Aorta (tissue), 5 donors: ENCODE measurements around the gene COMMD1. TPM values are rescaled to one million over a fixed set of nuclear protein-coding genes. Genes with fewer than 3 reads are reported as not detected.
"Not testable (repeated sequence)": the region's sequence is repeated elsewhere in the genome, so short reads cannot be mapped to it uniquely, and the experiment has no call there.

ENCODE experiments used
- ATAC-seq: fragments of 200-7000 bp; cut with Tn5 transposase; one replicate; pipeline ENCODE4 v1.9.1; 2022; ENCODE audit warnings: moderate library complexity; ENCODE audit not compliant: low FRiP score
- DNase-seq, 2 donors: peaks; one replicate each; pipeline ENCODE4 v3.0.0-alpha.2; 2020
- H3K27ac ChIP-seq, 2 donors: one replicate each; pipeline ENCODE4 v1.5.1; 2013; ENCODE audit warnings: low read length in 2 of 2, mild to moderate bottlenecking in 2 of 2, moderate library complexity in 2 of 2, control low read depth in 1 of 2, inconsistent platforms in 1 of 2, low read depth in 1 of 2
- H3K27me3 ChIP-seq, 2 donors: one replicate each; pipeline ENCODE4 v1.6.1; 2013; ENCODE audit warnings: control low read depth in 1 of 2, low read length in 1 of 2, mild to moderate bottlenecking in 1 of 2, moderate library complexity in 1 of 2; ENCODE audit not compliant: insufficient read depth in 2 of 2, control insufficient read depth in 1 of 2
- H3K36me3 ChIP-seq, 2 donors: one replicate each; pipeline ENCODE4 v1.6.1; 2013; ENCODE audit warnings: control low read depth in 1 of 2, low read length in 1 of 2, mild to moderate bottlenecking in 1 of 2; ENCODE audit not compliant: insufficient read depth in 2 of 2, control insufficient read depth in 1 of 2
- H3K4me1 ChIP-seq, 2 donors: one replicate each; pipeline ENCODE4 v1.6.1; 2013; ENCODE audit warnings: low read length in 2 of 2, control low read depth in 1 of 2, mild to moderate bottlenecking in 1 of 2, moderate library complexity in 1 of 2; ENCODE audit not compliant: insufficient read depth in 2 of 2, control insufficient read depth in 1 of 2
- H3K4me3 ChIP-seq, 2 donors: one replicate each; pipeline ENCODE4 v1.5.1; 2013; ENCODE audit warnings: low read length in 2 of 2, control low read depth in 1 of 2, mild to moderate bottlenecking in 1 of 2
- H3K9me3 ChIP-seq: one replicate; pipeline ENCODE4 v1.6.1; 2013; ENCODE audit warnings: mild to moderate bottlenecking, low read length; ENCODE audit not compliant: control insufficient read depth
- WGBS, 2 donors: extraction: QIAGEN DNeasy Blood & Tissue Kit; methylation state at CpG; one replicate each; pipeline ENCODE4 v1.1.7; 2013; 5-methylcytosine and 5-hydroxymethylcytosine counted together
- intact Hi-C, 2 donors: fragments of 100-400 bp; cut with DNase I; formaldehyde crosslinking; loops; one replicate each; pipeline versions ENCODE4 v1.14.2 to v1.15.0; 2022
- polyA plus RNA-seq, 2 donors: library from polyadenylated mRNA; stranded (reverse); fragments of 200-250 nt; gene quantifications; one replicate each; pipeline ENCODE4 v1.2.3, GENCODE V29; 2013
- total RNA-seq, 2 donors: library from RNA; stranded (reverse); fragmentation: NEBNext Ultra II Directional; extraction: Animal tissue kit (Norgen Biotek cat#: 25700); gene quantifications; one replicate each; pipeline ENCODE4 v1.2.1, GENCODE V29; 2021
- donor health status: healthy with polysubstance abuse.
- donor health status: Bipolar disorder and iron deficiency.
- donor health status: DM: no; HTN: no; CAD: no.
- donor health status: DM: no; HTN: no; CAD: no.
- donor health status: DM: yes; HTN: yes; CAD: no.

COMMD1 gene
- total and polyA plus RNA-seq, 4 donors = 38.1 to 70.2 (median 49.3) TPM

DNA sequence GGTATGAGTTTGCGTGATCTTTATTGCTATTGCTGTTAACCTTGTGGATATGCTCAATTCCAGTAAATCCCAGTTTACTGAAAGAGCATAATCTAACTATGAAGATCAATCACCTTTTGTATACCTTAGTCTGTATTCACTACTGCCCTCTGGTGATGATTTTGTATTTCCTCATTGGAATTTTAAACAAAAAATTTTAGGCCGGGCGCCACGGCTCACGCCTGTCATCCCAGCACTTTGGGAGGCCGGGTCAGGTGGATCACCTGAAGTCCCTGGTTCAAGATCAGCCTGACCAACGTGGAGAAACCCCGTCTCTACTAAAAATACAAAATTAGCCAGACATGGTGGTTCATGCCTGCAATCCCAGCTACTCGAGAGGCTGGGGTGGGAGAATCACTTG, 5.1 kb downstream of the COMMD1 start:
- Histone ChIP-seq H3K27ac (no peak overlapping the region), H3K27me3 (no peaks in the 10 kb centered on the region), H3K36me3 (no peaks in the 10 kb centered on the region), H3K4me3 (no peak overlapping the region), H3K9me3 (no peaks in the 10 kb centered on the region), H3K4me1 (no peaks in the 10 kb centered on the region)
- DNase-seq = no peak
- 70 to 75% methylated on average over 9 of the region's 9 CpGs for WGBS, 2 donors
- intact Hi-C loops = loop anchor here (10.0 kb wide), 2 partner anchors 254 to 284 kb away; partner anchors contain the start of gene B3GNT2 (in 1 of the 2)
- no peak for ATAC-seq

DNA sequence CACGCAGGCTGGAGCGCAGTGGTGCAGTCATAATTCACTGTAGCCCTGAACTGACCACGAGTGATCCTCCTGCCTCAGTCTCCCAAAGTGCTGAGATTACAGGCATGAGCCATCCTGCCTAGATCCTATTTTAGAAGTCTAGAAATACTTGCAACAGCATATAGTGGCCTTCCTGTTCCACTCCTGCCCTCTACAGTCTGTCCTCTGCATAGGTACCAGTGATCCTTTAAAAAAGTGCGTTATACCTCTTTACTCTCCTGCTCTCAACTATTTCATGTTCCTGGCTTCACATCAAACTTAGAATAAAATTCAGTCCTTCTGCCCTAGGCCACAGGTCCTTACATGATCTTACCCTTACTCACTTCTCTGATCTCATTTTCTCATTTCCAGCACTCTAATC, 6.0 kb downstream of the COMMD1 start:
- no peak for ATAC-seq
- no peak overlapping the region for H3K4me3 ChIP-seq
- DNase-seq = no peak
- no peaks in the 10 kb centered on the region for H3K27me3 ChIP-seq
- H3K4me1 ChIP-seq = no peaks in the 10 kb centered on the region
- no peaks in the 10 kb centered on the region for H3K9me3 ChIP-seq
- 88 to 90% methylated on average over 4 of the region's 4 CpGs for WGBS, 2 donors
- H3K27ac ChIP-seq = no peak overlapping the region
- no peaks in the 10 kb centered on the region for H3K36me3 ChIP-seq
- intact Hi-C loops = loop anchor here (10.0 kb wide), 2 partner anchors 253 to 283 kb away; partner anchors contain the start of gene B3GNT2 (in 1 of the 2)

DNA sequence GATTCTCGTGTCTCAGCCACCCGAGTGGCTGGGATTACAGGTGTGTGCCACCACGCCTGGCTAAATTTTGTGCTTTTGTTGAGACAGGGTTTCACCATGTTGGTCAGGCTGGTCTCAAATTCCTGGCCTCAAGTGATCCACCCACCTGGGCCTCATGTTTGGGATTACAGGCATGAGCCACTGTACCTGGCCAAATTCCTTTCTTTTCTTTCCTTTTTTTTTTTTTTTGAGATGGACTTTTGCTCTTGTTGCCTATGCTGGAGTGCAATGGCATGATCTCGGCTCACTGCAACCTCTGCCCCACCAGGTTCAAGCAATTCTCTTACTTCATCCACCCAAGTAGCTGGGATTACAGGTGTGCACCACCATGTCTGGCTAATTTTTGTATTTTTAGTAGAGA, 9.3 kb downstream of the COMMD1 start:
- 97 to 99% methylated on average over 4 of the region's 4 CpGs for WGBS, 2 donors
- DNase-seq, H3K4me1 ChIP-seq, H3K36me3 ChIP-seq, H3K27me3 ChIP-seq, ATAC-seq, H3K9me3 ChIP-seq, H3K4me3 ChIP-seq, H3K27ac ChIP-seq: not testable (repeated sequence)
- intact Hi-C loops = loop anchor here (10.0 kb wide), 2 partner anchors 250 to 280 kb away; partner anchors contain the start of gene B3GNT2 (in 1 of the 2)

DNA sequence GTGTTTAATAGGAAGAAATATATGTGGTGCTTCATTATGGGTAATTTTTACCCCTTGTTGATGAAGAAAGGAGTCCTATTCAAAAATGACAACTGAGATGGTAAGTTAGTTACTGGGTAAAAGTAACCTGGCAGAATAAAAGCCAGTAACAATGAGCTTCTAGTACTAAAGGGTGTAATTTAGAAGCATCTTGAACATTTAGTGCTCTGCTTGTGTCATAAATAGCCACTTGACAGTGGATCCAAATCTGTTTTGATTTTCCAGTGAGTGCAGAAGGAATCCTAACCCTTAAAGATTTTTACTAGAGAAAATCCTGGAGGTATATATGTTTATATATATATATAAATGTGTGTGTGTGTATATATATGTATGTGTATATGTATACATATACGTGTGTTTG, 15.1 kb downstream of the COMMD1 start:
- no peak for ATAC-seq
- intact Hi-C loops = loop anchor here (2.0 to 10.0 kb wide), 2 partner anchors 94 to 490 kb away; no protein-coding TSS in a partner anchor
- no peaks in the 10 kb centered on the region for H3K27me3 ChIP-seq
- no peak for DNase-seq
- H3K4me1 ChIP-seq = peaks cover 0 to 4% of the 10 kb centered on the region in 2 donors
- no peaks in the 10 kb centered on the region for H3K9me3 ChIP-seq
- no peak overlapping the region for H3K27ac ChIP-seq
- WGBS, 2 donors = 36 to 52% methylated on average over 1 of the region's 1 CpG
- no peak overlapping the region for H3K4me3 ChIP-seq
- H3K36me3 ChIP-seq = no peaks in the 10 kb centered on the region

DNA sequence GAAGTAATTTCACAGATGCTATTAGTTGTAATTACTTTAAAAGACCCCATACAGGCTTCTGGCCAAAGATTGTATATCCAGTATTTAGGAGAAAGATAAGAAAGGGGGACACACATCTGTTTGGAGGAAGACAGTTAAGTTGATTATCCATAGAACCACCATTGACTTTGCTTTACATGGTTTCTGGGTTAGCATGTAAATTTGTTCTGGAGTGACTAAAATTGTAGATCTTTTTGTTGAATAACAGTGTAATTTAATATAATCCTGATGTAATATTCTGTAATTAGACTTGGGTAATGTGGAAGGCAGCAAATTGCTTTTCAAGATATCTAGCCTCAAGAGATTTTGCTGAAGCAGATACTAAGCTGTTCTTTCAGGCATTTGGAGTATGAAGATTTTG, 17.2 kb downstream of the COMMD1 start:
- Histone ChIP-seq H3K36me3 (no peaks in the 10 kb centered on the region), H3K27me3 (no peaks in the 10 kb centered on the region), H3K27ac (no peak overlapping the region), H3K9me3 (no peaks in the 10 kb centered on the region), H3K4me1 (peaks cover 0 to 4% of the 10 kb centered on the region in 2 donors), H3K4me3 (no peak overlapping the region)
- DNase-seq = no peak
- intact Hi-C loops = loop anchor here in 1 of 2 donors (10.0 kb wide), 1 partner anchor 92 kb away; no protein-coding TSS in a partner anchor
- ATAC-seq = no peak

DNA sequence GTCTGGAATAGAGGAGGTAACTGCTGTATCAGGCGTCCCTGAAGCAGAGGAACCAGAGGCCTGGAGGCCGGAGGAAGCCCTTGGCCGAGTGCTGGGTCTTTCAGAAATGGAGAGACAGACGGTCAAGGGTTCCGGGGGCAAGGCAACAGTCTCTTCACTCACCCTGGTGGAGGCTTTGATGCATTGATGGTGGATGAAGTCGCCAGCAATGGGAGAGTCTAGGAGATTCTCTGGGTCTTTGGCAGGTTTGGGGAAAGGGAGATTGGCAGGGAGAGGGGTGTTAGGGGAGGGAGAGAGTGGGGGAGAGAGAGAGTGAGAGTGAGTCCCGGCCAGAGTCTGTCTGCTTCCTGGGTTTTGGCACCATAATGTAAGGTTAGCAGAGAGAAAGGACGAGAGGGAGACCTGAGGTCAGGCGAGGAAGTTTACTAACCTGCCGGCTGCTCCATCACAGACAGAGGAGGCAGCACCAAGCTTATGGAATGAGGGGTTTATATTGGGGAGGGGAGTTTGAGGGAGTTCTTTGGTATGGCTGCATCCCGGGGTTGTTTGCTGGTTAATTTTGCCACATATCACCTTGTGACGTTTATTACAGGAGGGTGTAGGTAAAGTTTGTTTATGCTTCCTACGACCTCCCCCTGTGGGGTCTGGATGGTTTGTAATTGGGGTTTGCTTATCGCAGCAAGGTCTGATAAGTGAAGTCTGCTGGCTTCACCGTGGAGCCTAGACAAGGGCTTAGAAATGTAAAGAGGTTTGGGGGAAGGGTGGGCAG, 19.6 kb downstream of the COMMD1 start:
- H3K4me1 ChIP-seq = no peaks in the 10 kb centered on the region
- DNase-seq = no peak
- H3K9me3 ChIP-seq = no peaks in the 10 kb centered on the region
- no peaks in the 10 kb centered on the region for H3K36me3 ChIP-seq
- no peaks in the 10 kb centered on the region for H3K27me3 ChIP-seq
- H3K27ac ChIP-seq = no peak overlapping the region
- 76 to 77% methylated on average over 15 of the region's 15 CpGs for WGBS, 2 donors
- H3K4me3 ChIP-seq = no peak overlapping the region
- intact Hi-C loops = loop anchor here in 1 of 2 donors (10.0 kb wide), 1 partner anchor 90 kb away; no protein-coding TSS in a partner anchor
- ATAC-seq = no peak

DNA sequence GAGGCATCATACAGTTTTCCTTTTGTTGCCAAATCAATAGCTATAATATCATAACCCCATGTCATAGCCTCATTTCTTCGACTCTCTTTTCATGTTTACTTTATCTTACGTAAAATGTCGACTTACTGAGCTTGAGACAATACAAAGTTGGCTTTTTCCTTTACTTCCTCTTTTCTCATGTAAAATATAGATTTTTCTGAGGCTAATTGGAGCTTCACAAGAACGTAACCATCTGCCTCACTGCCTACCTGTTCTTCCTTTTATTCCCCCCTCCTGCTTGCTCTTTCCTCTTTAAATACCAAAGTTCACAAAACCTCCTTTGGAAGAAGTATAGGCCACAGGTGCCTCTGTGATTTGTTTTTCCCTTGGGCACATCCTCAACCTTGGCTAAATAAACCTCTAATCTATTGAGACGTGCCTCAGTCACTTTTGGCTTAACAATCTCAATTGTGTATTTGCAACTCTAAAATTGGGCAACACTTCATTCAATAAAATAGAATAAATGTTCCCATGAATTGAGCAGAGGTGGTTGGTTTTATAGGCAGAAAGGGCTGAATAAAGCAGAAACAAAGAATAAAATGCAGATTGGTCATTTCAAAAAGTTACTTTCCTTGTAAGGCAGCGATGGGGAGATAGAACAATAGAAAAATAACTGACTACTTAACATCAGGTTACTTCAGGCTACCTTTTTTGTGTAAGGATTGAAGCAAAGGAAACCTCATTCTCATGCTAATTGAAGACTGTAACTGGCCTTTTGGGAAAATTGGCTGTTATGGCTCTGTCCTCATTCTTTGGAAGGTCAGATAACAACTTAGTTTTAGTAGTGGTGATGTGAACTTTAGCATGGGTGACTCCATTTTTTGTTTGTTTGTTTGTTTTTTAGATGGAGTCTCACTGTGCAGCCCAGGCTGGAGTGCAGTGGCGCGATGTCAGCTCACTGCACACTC, 21.3 kb downstream of the COMMD1 start:
- Histone ChIP-seq H3K9me3 (no peaks in the 10 kb centered on the region), H3K4me3 (no peak overlapping the region), H3K27me3 (no peaks in the 10 kb centered on the region), H3K4me1 (no peaks in the 10 kb centered on the region), H3K36me3 (no peaks in the 10 kb centered on the region), H3K27ac (no peak overlapping the region)
- intact Hi-C loops = loop anchor here in 1 of 2 donors (10.0 kb wide), 1 partner anchor 88 kb away; no protein-coding TSS in a partner anchor
- DNase-seq = no peak
- 87 to 88% methylated on average over 8 of the region's 8 CpGs for WGBS, 2 donors
- ATAC-seq = no peak

DNA sequence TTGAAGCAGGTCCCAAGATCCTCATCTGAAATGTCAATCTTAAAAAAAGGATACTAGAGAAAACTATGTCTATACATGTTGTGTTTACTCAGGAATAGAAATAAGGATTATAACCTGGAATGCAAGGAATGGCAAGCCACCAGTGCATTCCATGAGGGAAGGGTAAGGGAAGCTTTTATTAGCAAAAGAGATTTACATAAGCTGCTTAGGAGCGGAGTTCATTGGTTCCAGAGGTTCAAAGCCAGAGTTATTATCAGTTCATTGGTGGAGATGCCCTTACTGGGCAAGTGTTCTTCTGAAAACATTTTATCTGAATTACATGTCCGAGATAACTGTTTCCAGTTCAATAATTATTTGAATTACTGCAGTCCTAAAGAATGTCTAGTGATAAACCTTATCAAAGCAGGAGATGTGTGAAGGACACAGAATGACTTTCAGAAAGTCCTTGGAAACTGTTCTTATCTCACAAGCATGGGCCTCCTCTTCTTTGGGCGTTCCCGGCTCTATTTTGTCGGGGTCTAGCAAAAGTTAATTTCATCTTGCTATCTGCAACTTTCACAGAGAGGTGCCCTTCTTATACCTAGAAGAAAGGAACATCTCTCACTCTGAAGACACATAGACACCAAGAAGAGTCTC, 23.5 kb downstream of the COMMD1 start:
- intact Hi-C loops = loop anchor here in 1 of 2 donors (10.0 kb wide), 1 partner anchor 86 kb away; no protein-coding TSS in a partner anchor
- ATAC-seq (no peak), DNase-seq (no peak)
- H3K27ac ChIP-seq = no peak overlapping the region
- no peaks in the 10 kb centered on the region for H3K4me1 ChIP-seq
- WGBS, 2 donors = 15 to 28% methylated on average over 5 of the region's 5 CpGs
- no peaks in the 10 kb centered on the region for H3K27me3 ChIP-seq
- H3K36me3 ChIP-seq = no peaks in the 10 kb centered on the region
- H3K4me3 ChIP-seq = no peak overlapping the region
- no peaks in the 10 kb centered on the region for H3K9me3 ChIP-seq
